Dendritic cell treated with granulocyte-macrophage colony-stimulating factor and Interleukin-4, amounts not matched to agents 40 ng/mL and 50 ng/mL, for 4 days (primary cell): ENCODE measurements around the gene RASGRF1.
A peak's percentile ranks its signal among the peaks of the same experiment; 100 is the strongest.

Experiments used
- H3K27ac Mint-ChIP-seq: one replicate; pipeline ENCODE4 v1.8.0; 2022; ENCODE audit warnings: mild to moderate bottlenecking, mixed read lengths
- H3K27me3 Mint-ChIP-seq: one replicate; pipeline ENCODE4 v1.8.0; 2022; ENCODE audit warnings: mild to moderate bottlenecking, mixed read lengths
- H3K36me3 Mint-ChIP-seq: one replicate; pipeline ENCODE4 v1.8.0; 2022; ENCODE audit warnings: low read depth, mixed read lengths
- H3K4me1 Mint-ChIP-seq: one replicate; pipeline ENCODE4 v1.8.0; 2022; ENCODE audit warnings: low read depth, mixed read lengths
- H3K4me3 Mint-ChIP-seq: one replicate; pipeline ENCODE4 v1.8.0; 2022; ENCODE audit warnings: mild to moderate bottlenecking, moderate library complexity, mixed read lengths
- H3K9me3 Mint-ChIP-seq: one replicate; pipeline ENCODE4 v1.8.0; 2022; ENCODE audit warnings: mixed read lengths
- intact Hi-C: fragments of 100-400 bp; cut with micrococcal nuclease; formaldehyde crosslinking; loops from one replicate; pipeline ENCODE4 v1.15.0; 2022

Gene RASGRF1

DNA sequence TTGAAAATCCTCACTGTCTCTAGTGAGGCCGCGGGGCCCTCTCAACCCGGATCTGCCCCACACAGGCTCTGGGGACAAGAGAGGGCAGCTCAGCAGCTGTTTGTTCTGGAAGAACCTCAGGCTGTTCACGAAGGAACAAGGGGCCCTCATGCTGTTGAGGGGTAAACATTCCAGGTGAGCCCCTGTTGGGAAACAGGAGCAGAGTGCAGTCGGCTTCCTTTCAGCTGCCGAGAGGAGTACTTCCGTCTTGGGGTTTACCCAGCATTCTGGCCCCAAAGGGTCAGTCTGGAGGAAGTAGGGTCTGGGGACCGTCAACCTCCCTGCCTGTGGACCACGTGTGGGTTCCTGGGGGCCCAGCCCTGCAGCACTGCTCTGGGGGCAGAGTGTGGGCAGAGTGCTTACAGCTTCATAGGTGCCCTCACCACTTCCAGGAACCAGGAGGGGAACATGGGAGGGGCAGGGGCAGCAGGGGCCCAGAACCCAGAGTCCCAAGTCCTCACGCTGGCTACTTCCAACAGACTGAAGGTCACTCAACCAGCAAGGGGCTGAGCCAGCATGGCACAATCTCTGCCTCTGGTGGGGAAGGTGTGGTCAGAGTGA lies 96.5 kb downstream of the RASGRF1 start:
- Mint-ChIP-seq H3K4me1 (peaks cover 81% of the 10 kb centered on the region), H3K9me3 (no peaks in the 10 kb centered on the region), H3K36me3 (peaks cover 14% of the 10 kb centered on the region), H3K4me3 (no peak overlapping the region), H3K27me3 (peaks cover 3% of the 10 kb centered on the region), H3K27ac (peak overlapping the region; percentile 95)
- intact Hi-C loops, result no loop called here

GRCh38 chr15:78993257-78993930 lies 97.2 kb downstream of the RASGRF1 start:
- Mint-ChIP-seq H3K9me3 (no peaks in the 10 kb centered on the region), H3K4me3 (no peak overlapping the region), H3K27me3 (peaks cover 3% of the 10 kb centered on the region), H3K27ac (peak overlapping the region; percentile 95), H3K36me3 (peaks cover 14% of the 10 kb centered on the region), H3K4me1 (peaks cover 81% of the 10 kb centered on the region)
- intact Hi-C loops, result no loop called here

DNA sequence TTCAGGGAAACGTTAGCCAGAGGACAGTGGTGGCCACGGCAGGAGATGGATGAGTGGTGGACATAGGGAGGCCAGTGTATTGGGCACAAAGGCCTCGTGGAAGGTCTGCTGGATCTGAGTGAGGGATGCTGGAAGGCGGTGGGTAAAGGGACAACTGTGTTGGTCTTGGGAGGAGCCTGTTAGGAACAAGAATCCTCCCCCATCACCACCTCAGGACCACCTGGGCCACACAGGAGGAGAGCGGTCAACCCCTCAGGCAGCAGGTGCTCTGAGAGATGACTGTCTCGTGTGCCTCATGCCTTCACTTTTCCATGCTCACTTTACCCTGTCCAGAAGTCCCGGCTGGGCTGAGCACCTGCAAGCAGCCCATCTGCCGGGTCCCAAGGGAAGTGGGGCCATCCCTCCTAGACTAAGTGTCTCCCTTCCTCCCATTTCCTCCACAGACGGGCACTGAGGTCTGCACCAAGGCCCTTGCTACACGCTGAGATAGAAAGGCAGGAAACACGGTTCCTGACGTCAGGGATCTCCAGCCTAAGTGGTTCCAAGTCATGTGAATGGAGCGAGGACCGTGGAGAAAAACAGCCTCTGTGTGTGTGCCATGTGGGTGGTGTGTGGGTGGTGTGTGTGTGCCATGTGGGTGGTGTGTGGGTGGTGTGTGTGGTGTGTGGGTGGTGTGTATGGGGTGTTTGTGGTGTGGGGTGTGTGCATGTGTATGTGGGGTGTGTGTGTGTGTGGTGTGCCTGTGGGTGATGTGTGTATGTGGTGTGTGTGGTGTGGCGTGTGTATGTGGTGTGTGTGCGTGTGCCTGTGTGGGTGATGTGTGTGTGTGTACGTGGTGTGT lies 97.9 kb downstream of the RASGRF1 start:
- H3K9me3 Mint-ChIP-seq, result no peaks in the 10 kb centered on the region
- H3K27ac Mint-ChIP-seq, result peak overlapping the region; percentile 95
- intact Hi-C loops, result no loop called here
- peaks cover 81% of the 10 kb centered on the region for H3K4me1 Mint-ChIP-seq
- H3K4me3 Mint-ChIP-seq, result no peak overlapping the region
- peaks cover 3% of the 10 kb centered on the region for H3K27me3 Mint-ChIP-seq
- H3K36me3 Mint-ChIP-seq, result peaks cover 14% of the 10 kb centered on the region

- H3K9me3 Mint-ChIP-seq, result no peaks in the 10 kb centered on the region
- peaks cover 81% of the 10 kb centered on the region for H3K4me1 Mint-ChIP-seq
- H3K4me3 Mint-ChIP-seq, result no peak overlapping the region
- intact Hi-C loops, result no loop called here
- H3K27ac Mint-ChIP-seq, result peak overlapping the region; percentile 95
- peaks cover 14% of the 10 kb centered on the region for H3K36me3 Mint-ChIP-seq
- peaks cover 3% of the 10 kb centered on the region for H3K27me3 Mint-ChIP-seq
Observed at GRCh38 chr15:78991879-78992278, 98.7 kb downstream of the RASGRF1 start.

- Mint-ChIP-seq H3K4me1 (peaks cover 77% of the 10 kb centered on the region), H3K27ac (peak overlapping the region; percentile 95), H3K36me3 (peaks cover 14% of the 10 kb centered on the region), H3K27me3 (peaks cover 3% of the 10 kb centered on the region), H3K4me3 (no peak overlapping the region), H3K9me3 (no peaks in the 10 kb centered on the region)
- intact Hi-C loops, result no loop called here
Observed at GRCh38 chr15:78991476-78991875, 99.1 kb downstream of the RASGRF1 start.

GRCh38 chr15:78990278-78990677 lies 100.3 kb downstream of the RASGRF1 start:
- H3K36me3 Mint-ChIP-seq, result peaks cover 14% of the 10 kb centered on the region
- no peak overlapping the region for H3K4me3 Mint-ChIP-seq
- intact Hi-C loops, result no loop called here
- no peaks in the 10 kb centered on the region for H3K9me3 Mint-ChIP-seq
- peaks cover 75% of the 10 kb centered on the region for H3K4me1 Mint-ChIP-seq
- peak overlapping the region; percentile 95 for H3K27ac Mint-ChIP-seq
- no peaks in the 10 kb centered on the region for H3K27me3 Mint-ChIP-seq

DNA sequence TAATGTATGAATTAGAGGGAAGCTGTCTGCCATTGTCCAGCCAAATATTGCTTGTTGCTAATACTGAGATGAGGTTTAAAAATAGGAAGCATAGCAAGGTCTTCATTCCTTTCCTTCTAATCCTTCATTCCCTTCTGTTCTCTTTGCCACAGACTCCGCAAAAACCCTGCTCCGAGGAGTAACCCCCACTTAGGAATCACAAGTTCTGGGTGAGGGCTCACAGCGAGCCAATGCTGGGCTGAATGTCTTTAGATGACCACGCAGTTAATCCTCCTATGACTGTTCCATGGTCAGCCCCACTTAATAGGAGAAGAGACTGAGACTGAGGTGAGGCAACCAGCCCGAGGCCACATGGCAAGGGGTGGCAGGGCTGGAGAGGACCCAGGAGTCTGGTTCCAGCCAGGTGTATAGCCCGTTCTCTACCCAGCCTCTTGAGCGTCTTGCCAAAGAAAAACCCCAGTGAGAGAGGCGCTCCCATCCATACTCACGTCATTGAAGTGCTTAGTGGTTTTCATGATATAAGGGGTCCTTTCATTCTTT lies 100.8 kb downstream of the RASGRF1 start:
- no peak overlapping the region for H3K4me3 Mint-ChIP-seq
- H3K4me1 Mint-ChIP-seq, result peaks cover 75% of the 10 kb centered on the region
- peak overlapping the region; percentile 95 for H3K27ac Mint-ChIP-seq
- peaks cover 16% of the 10 kb centered on the region for H3K36me3 Mint-ChIP-seq
- H3K27me3 Mint-ChIP-seq, result no peaks in the 10 kb centered on the region
- intact Hi-C loops, result no loop called here
- H3K9me3 Mint-ChIP-seq, result no peaks in the 10 kb centered on the region

- Mint-ChIP-seq H3K4me1 (peaks cover 71% of the 10 kb centered on the region), H3K36me3 (peaks cover 27% of the 10 kb centered on the region), H3K4me3 (peak overlapping the region; percentile 44), H3K27me3 (no peaks in the 10 kb centered on the region), H3K27ac (peak overlapping the region; percentile 95), H3K9me3 (no peaks in the 10 kb centered on the region)
- intact Hi-C loops, result loop anchor here (1.0 kb wide), 1 partner anchor 16 kb away; no protein-coding TSS in a partner anchor
Observed at GRCh38 chr15:78988361-78988911, 102.1 kb downstream of the RASGRF1 start.

DNA sequence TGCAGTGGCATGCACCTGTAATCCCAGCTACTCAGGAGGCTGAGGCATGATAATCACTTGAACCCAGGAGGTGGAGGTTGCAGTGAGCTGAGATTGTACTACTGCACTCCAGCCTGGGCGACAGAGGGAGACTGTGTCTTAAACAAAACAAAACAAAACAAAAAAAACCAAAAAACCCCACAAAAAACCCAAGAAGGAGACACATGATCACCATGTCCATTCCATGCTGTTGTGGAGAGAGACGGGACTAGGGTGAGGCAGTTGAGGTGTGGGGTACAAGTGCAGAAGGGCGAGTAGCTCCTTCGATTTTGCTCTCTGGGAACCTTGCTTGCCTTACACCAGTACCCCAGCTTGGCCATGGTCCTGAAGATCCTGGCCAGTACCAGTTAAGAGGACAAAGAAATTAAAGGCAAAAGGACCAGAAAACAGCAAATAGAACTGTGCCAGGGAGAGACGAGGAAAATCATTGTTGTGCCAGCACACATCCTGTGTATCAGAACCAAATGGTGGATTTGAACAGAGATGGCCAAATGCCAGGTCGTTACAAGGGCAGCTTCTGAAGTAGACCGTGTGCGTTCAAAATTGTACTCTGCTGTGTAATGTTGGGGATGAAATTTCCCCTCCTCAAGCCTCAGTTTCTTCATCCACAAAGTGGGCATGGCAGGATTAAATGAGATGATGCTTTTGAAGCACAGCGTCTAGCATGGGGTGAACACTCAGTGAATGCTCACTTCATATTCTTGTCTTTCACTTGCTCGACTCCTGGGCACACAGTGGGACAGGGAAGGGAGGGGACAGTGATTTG lies 102.8 kb downstream of the RASGRF1 start:
- intact Hi-C loops, result loop anchor here (1.0 kb wide), 1 partner anchor 17 kb away; no protein-coding TSS in a partner anchor
- H3K9me3 Mint-ChIP-seq, result no peaks in the 10 kb centered on the region
- no peaks in the 10 kb centered on the region for H3K27me3 Mint-ChIP-seq
- H3K36me3 Mint-ChIP-seq, result peaks cover 22% of the 10 kb centered on the region
- H3K4me1 Mint-ChIP-seq, result peaks cover 71% of the 10 kb centered on the region
- H3K27ac Mint-ChIP-seq, result peak overlapping the region; percentile 95
- no peak overlapping the region for H3K4me3 Mint-ChIP-seq

- peaks cover 73% of the 10 kb centered on the region for H3K4me1 Mint-ChIP-seq
Observed at GRCh38 chr15:78985859-78986475, 104.6 kb downstream of the RASGRF1 start.

DNA sequence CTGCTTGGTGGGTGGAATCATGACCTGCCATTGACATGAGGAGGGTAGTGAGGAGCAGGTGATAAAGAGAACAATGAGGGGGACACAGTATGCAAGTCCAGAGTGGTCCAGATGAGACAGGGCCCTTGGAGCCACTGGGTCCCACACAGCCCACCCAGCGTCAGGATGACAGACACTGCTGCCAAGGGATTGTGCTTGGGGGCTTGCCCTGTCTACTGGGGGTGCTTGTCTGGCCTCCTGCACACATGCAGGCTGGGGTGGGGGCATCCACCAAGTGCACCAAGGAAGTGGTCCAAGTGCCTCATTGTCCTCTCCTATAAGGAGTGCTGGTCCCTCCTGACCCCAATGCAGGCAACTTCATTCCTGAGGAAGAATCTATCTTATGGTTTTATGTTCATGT lies 106.5 kb downstream of the RASGRF1 start:
- no peaks in the 10 kb centered on the region for H3K27me3 Mint-ChIP-seq
- H3K4me1 Mint-ChIP-seq, result peaks cover 74% of the 10 kb centered on the region
- H3K4me3 Mint-ChIP-seq, result no peak overlapping the region
- no peaks in the 10 kb centered on the region for H3K9me3 Mint-ChIP-seq
- peak overlapping the region; percentile 84 for H3K27ac Mint-ChIP-seq
- peaks cover 15% of the 10 kb centered on the region for H3K36me3 Mint-ChIP-seq
- intact Hi-C loops, result no loop called here

More at GRCh38 chr15:78985859-78986475, 104.6 kb downstream of the RASGRF1 start:
- Mint-ChIP-seq H3K27ac (no peak overlapping the region), H3K36me3 (peaks cover 15% of the 10 kb centered on the region), H3K27me3 (no peaks in the 10 kb centered on the region), H3K4me3 (no peak overlapping the region), H3K9me3 (no peaks in the 10 kb centered on the region)
- intact Hi-C loops, result no loop called here

DNA sequence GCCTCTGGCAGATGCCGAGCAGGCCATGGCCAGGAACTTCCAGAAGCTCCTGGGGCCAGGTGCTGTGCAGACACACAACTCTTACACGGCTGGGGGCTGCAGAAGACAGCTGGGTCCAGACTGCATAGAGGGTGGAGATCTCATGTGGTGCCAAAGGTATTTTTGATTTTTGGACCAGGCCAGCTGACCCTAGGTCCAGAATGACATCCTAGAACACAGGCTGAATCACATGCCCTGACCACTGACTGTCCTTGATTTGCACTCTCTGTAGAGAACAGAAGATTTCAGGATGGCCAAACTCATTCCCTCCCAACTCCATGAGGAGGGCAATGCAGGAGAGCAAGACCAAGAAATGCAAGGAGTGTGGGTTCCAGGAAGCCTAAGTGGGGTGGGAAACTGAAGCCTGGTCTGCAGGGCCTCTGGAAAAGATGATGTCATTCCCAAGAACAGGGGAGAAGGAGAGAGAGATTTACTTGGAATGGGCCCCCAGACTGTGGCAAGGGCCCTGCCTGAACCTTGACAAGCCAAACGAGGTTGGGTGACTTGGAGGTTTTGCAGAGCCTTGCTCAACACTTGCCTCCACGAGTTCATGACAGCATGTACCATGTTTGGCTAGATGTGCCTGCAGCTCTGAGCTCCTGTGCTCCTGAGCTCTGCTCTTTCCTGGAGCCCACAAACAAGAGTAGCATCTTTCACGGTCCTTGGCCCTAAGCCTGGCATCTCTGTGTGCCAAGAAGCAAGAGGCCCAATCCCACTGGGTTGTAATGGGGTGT lies 107.2 kb downstream of the RASGRF1 start:
- Mint-ChIP-seq H3K27me3 (no peaks in the 10 kb centered on the region), H3K27ac (peak overlapping the region; percentile 84)

More for the DNA sequence above, 107.2 kb downstream of the RASGRF1 start:
- Mint-ChIP-seq H3K4me1 (peaks cover 74% of the 10 kb centered on the region), H3K9me3 (no peaks in the 10 kb centered on the region), H3K4me3 (no peak overlapping the region), H3K36me3 (peaks cover 15% of the 10 kb centered on the region)
- intact Hi-C loops, result no loop called here
